Testis (tissue), 2 donors: Measurements from ENCODE around the gene AMOTL2.

Experiments
- POLR2A ChIP-seq: fragments of 450-650 bp; IDR thresholded peaks from one replicate; pipeline ENCODE4 v1.6.1; 2017; ENCODE audit warnings: antibody characterized with exemption, mild to moderate bottlenecking, moderate library complexity
- TF ChIP-seq, protein P1 (sequence below), 3 experiments: fragments of 450-650 bp in 2 of 3; fragments of 200-600 bp in 1 of 3; sonication (generic) in 1 of 3; IDR thresholded peaks; one replicate each; pipeline ENCODE4 v1.5.1; 2016 to 2019; ENCODE audit warnings: antibody characterized with exemption in 3 of 3, mild to moderate bottlenecking in 2 of 3, moderate library complexity in 1 of 3

- TF ChIP-seq, protein P1, sequence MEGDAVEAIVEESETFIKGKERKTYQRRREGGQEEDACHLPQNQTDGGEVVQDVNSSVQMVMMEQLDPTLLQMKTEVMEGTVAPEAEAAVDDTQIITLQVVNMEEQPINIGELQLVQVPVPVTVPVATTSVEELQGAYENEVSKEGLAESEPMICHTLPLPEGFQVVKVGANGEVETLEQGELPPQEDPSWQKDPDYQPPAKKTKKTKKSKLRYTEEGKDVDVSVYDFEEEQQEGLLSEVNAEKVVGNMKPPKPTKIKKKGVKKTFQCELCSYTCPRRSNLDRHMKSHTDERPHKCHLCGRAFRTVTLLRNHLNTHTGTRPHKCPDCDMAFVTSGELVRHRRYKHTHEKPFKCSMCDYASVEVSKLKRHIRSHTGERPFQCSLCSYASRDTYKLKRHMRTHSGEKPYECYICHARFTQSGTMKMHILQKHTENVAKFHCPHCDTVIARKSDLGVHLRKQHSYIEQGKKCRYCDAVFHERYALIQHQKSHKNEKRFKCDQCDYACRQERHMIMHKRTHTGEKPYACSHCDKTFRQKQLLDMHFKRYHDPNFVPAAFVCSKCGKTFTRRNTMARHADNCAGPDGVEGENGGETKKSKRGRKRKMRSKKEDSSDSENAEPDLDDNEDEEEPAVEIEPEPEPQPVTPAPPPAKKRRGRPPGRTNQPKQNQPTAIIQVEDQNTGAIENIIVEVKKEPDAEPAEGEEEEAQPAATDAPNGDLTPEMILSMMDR (IDR thresholded peaks at IDR 0.05), result no peak
- no peak for TF ChIP-seq POLR2A
These were observed 16.1 kb downstream of the AMOTL2 start for GRCh38 chr3:134357914-134358811.
